Endometrium (tissue), 2 donors: Measurements from ENCODE around the gene TMEM135.

ENCODE experiments used
- FAIRE-seq: peaks from 2 replicates; lab custom pipeline; 2012; peaks lifted over from hg19 to GRCh38; lab: Jason Lieb, UNC
- donor health status: control.
- donor health status: control.

TMEM135 gene

DNA sequence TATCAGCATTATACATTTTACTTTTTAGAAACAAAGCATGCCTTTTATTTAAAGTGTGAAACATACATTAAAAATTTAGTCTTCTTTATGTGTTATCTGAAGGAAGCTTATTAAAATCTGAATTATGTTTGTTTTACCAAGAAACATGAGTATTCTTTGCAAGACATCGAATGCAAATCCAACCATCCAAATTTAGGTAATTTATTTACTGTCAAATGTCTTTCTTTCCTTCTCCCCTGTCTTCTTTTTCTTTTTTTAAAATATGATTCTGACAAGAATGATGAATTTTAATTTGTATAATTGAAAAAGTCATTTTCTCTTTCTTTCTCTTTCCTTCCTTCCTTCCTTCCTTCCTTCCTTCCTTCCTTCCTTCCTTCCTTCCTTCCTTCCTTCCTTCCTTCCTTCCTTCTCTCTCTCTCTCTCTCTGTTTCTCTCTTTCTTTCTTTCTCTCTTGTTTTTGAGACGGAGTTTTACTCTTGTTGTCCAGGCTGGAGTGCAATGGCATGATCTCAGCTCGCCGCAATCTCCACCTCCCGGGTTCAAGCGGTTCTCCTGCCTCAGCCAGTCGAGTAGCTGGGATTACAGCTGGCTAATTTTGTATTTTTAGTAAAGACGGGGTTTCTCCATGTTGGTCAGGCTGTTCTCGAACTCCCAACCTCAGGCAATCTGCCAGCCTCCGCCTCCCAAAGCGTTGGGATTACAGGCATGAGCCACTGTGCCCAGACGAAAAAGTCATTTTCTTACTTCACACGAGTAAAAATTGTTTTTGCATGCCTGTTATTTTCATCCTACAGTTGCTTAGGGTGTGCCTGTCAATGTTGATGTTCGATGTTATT is 157.5 kb downstream of the TMEM135 start:
- no peak for FAIRE-seq

DNA sequence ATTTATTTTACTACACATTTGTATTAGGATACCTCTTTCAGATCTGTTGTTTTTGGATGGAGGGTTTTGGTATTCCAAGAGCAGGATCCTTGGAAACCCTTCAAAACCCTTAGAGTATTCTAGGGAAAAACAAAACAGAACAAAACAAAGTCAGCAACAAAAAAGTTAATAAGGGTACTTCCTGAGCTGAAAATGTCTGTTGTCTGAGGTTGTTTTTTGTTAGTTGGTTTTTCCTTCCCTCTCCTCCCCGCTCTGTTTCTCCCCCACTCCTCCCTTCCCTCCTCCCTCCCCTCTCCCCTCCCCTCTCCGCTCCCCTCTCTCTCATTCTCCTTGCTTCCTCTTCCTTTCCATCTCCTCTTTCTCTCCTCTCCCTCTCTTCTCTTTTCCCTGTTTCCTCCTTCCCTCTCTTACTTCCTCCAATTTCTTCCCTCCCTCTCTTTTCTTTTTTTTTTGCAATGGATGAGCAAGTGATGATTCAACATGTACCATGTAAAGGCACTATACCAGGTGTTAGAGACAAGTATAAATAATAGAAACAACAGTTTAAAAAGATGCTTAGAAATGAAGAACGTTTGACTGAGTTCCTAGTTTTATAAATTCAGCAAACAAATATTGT is 160.6 kb downstream of the TMEM135 start:
- no peak for FAIRE-seq

DNA sequence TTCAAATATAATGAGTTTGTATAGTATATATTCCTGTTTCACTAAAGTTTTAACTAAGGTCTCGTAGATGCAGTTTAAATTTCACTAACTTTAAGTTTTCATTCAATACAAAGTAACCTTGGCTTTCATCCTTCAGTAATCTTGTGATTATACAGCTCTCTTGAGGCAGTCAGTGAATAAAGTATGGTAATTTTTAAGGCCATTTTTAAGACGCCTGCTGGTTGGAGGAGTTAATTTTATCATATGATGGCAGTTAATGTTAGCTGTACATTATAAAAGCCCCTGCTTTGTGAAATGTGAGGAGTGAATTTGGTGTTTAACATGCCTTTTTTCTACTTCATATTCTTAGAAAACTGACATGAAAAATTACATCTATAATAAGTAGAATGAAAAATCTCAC is 163.6 kb downstream of the TMEM135 start:
- no peak for FAIRE-seq

DNA sequence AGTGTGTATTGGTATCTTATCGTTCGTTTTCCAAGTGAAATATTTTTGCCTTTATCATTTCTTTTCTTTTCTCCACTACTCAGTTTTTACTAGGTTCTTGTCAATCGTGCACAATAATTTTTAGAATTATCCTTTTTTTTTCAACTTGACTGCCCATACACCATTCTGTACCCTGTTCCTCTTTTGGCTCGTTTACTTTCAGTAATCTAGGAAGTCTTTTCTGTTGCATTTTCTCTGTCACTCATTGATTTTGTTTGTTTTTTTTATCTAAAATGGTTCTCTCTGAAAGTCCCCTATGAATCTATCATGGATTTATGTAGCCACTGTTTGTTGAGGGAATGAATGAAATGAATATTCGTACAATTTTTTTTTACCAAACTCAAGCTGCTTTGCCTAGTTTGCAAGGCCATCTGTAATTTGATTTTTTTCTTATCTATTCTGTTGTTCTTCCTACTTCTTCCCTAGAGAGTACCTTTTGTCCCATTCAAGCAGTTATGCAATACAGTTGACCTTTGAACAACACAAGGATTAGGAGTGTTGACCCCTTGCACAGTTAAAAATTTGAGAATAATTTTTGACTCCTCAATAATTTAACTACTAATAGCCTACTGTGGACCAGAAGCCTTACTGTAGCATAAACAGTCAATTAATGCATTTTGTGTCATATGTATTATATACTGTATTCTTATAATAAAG is 166.3 kb downstream of the TMEM135 start:
- no peak for FAIRE-seq

DNA sequence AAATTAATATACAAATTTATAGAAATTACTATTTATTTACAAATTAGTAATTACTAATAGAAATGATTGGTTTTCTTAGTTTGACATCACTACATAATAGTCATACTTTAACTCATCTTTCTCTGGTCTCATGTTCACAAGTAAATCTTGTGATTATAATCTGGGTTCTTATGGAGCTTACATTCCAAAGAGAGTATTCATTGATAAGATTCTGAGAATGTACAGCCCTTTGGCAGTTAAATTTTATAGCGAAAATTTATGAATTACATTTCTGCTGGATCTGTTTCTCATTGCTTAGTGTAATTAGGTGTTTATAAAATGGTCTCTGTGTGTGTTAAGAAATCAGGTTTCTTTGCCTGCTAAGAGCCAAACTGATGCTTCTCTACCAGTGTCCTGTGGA is 175.2 kb downstream of the TMEM135 start:
- peak; percentile 39 for FAIRE-seq

DNA sequence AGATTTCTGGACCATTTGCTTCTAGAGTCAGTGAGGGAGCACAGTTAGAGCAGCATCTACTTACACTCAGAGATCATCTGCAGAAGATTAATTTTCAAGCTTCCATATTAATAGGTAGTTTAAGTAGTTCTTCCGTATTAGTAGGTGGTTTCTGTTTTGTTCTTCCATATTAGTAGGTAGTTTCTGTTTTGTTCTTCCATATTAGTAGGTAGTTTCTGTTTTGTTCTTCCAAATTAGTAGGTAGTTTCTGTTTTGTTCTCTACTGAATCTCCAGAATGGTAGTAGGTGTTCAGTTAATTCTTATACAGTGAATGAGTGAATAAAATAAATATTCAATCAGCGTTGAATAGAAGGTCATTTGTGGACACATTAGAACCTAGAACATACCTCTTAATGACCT is 175.7 kb downstream of the TMEM135 start:
- FAIRE-seq, result no peak

DNA sequence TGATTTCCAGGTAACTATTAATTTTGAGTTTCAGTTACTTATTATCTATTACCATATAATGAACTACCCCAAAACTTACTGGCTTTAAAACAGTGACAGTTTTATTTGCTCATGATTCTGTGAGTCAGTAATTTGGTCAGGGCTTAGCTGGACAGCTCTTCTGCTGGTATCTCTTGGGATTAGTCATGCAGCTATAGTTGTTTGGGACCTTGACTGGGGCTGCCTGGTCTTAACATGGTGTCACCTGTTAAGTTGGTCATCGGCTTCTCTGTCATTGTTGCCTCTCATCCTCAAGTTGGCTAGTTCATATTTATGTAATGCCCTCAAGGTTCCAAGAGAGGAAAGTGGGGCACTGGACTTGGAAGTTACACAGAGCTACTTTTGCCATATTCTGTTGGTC is 177.5 kb downstream of the TMEM135 start:
- FAIRE-seq, result no peak

DNA sequence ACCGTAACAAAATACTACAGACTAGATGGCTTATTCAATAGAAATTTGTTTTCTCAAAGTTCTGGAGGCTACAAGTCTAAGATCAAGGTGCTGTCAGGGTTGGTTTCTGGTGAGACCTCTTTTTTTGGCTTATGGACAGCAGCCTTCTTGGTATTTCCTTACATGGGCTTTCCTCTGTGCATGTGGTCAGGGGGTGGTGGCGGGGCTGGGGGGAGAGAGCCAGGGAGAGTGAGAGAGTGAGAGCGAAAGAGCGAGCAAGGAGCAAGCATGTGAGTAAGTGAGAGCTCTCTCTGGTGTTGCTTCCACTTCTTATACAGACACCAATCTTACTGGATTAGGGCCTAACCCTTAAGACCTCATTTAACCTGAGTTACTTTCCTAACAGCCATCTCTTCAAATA is 181.5 kb downstream of the TMEM135 start:
- FAIRE-seq, result no peak

DNA sequence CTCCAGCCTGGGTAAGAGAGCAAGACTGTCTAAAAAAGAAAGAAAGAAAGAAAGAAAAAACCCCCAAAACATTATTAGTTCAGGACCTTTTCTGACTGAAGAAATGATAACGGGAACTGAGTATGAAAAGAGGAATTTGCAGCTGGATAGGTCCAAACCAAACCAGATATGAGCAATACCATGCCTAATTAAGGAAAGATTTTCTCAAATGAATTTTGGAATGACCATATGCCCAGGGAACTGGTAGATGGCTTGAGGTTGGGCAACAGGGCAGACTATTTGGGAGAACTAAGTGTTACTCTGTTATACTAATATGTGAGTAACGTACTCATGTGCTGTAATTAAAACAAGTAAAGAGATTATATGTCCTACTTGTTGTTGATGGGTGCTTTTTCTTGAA is 186.1 kb downstream of the TMEM135 start:
- FAIRE-seq, result no peak

DNA sequence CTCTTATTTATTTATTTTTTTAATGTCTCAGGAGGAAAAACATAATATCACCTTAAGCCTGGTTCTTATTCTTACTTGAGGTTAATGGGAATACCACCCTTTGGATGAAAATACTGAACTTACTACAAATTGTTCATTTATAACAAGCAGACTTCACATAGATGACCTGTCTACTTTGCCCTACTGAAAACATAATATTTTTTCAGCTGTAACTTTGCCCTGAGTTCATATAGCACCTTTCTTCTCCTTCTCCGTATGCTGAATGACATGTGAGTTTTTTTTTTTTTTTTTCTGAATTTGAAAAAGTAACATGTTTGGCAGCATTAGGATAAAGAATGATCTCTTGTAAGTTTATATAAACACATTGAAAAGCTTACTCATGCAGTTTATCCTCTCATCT is 186.8 kb downstream of the TMEM135 start:
- no peak for FAIRE-seq

DNA sequence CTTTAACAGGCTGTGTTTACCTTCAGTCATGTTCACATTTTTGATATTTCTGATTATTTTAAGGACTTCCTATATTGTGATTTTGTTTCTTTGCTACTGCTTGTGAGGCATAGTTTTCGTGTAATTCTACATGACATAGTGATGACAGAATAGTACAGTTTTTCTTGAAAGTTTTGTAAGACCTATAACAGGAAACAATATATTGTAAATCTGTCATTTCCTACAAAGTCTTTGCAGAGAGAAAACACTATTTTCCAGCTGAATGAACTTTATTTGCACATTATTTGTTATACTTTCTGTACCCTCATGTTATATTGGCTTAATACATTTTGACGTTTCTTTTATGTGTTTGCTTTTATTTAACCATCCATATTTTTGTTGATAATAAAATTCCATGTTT is 191.1 kb downstream of the TMEM135 start:
- FAIRE-seq, result peak; percentile 70

DNA sequence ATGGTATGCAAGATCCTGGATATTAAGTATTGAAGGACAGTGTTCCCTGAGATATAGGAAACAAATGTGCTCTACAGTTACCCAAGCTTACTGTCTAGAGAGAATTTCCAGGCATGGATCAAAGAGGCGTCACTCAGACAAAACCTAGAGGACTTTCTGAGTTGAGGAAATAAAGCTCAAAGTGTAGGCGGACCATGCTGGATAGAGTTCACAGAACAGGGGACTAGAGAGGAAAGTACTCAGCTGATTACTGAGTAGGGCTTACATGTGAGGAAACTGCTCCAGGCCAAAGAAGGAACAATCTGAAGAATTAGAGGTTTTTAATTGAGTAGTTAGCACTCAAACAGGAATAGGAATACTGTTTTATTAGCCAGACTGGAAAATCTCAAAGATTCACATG is 193.3 kb downstream of the TMEM135 start:
- FAIRE-seq, result no peak

DNA sequence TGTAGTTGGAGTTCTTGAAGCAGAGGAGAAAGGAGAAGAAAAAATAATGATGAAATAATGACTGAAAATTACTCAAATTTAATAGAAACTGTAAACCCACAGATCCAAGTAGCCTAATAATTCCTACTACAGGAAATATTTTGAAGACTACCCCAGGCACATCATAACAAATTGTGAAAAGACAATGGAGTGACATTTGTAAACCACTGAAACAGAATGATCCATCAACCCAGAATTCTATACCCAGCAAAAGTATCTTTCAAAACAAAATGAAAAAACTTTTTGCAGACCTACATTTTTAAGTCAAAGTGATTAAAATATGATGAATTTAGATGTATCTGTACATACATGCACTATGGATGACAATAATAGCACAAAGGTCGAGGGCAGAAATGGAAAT is 194.6 kb downstream of the TMEM135 start:
- FAIRE-seq, result no peak

DNA sequence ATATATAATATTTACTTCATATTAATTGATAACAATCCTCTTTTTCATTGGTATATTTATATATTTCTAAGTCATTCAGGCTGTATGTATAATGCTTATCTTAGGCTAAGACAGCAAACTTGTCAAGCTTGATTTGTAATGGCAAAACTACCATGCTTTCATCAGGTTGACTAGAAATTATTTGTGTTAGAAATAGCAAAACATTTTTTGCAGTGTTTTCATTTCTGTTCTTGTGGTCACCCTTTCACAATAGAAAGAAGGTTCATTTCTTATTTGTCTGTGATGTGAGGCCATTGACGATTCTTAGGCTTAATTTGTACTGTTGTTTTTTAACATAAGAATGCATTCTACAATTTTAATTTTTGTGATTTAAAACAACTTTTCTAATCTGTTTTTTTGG is 197.6 kb downstream of the TMEM135 start:
- no peak for FAIRE-seq

DNA sequence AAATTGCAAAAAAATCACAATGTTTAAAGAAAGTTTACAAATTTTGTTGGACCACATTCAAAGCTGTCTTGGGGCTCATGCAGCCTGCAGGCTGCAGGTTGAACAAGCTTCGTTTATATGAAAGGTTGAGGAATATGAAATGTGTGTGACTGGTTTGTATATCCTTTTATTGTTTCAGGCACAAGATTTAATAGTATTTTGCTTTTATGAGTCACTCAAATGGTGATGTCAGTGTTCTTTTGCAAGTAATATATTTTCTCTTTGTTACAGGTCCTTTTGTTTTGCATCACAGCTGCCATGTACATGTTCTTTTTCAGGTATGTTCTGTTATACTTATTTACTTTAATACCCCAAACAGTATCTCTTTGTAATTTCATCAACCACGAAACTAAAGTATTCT is 198.6 kb downstream of the TMEM135 start:
- FAIRE-seq, result no peak

DNA sequence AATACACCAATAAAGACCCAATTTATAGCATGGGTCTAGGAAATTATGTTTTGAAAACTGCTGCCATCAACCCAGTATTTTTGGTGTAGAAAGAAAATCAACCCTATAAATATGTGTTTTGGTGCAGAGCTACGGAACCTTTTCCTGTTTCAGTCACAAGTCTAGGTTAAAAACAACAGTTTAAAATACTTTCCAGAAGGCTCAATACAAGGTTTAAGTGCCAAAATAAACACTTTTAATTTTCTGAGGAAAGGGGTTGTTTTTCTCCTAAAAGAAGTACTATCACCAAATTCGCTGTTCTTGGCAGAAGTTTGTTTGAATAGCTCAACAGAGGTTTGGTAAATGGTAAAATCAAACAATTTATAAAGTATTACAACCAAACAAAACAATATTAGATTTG is 201.3 kb downstream of the TMEM135 start:
- peak; percentile 65 for FAIRE-seq

DNA sequence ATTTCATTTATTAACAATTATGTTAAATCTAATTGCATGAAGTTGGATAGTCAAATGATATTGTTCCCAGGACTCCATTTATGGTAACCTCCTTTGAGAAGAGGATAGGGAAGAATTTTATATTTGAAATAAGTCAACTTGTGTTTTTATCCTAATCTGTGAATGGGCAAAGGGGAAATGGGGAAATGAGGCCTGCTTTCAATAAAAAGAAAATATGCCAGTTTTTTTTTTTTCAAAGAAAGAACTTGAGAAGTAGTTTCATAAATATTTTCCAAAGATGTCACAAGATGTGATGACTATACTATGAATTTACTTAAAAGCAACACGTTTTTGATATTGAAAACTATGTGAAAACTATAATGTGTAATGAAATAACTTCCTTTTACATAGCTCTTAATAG is 201.8 kb downstream of the TMEM135 start:
- FAIRE-seq, result no peak

DNA sequence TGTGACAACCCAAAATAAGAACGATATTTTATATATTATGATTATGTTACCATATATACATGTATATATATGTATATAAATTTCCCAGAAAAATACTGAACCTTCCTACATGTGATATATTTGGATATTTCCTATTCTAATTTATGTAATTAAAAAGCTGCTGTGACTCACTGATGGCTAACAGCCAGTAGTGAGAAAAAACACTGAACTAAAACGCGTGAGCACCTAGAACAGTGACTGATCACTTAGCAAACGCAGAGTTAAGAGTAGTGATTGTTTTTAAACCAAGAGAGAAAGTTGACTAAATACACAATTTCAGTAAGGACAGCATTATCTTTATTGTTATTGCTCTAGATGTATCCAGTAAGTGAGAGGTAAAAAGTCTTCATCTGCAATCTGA is 213.8 kb downstream of the TMEM135 start:
- FAIRE-seq, result no peak

DNA sequence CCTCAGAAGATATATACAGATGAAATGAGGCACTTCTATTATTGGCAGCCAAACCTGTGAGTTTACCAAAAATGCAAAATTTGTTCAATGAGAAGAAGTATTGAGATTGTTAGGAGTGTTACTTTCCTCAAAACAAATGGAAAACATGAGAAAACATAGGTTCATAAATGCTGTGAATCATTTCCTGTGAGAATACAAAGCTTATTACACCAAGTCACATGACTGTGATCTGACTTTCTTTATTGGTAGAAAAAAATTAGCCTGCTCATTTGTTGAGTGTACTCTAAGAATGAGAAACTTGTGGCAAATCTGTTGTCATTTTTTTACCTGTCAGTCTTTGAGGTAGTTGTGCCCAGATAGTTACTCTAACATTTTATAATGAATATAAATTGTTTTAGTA is 215.1 kb downstream of the TMEM135 start:
- no peak for FAIRE-seq

DNA sequence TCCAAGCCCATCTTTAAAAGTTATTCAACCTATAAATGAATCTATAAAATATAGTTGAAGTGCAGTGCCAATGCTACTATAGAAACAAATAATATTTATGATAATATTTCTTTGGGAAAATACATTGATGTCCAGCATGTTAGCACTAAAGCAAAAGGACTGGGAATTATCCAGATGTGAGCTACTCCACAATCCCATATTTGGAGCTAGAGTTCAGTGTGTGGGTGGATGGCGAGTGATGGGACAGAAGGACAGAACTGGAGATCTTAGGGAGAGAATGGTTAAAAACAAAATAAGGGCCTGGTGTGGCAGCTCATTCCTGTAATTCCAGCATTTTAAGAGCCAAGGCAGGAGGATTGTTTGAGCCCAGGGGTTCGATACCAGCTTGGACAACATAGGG is 216.8 kb downstream of the TMEM135 start:
- no peak for FAIRE-seq

DNA sequence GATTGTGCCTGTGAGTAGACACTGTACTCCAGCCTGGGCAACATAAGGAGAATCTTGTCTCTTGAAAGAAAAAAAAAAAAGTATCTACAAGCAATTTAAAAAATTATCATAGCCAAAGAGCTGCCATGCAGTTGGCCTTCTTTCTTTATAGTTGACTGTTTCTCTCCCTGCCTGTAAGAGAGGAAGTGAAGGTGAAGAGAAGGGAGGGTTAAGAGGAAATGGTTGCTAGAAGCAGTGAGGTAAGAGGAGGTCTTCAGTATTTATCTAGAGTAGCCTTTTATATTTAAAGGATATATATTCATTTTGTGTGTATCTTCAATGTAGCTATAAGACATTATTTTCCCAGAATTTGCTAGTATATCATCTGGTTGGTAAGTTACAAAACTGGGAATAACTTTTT is 217.9 kb downstream of the TMEM135 start:
- FAIRE-seq, result no peak

DNA sequence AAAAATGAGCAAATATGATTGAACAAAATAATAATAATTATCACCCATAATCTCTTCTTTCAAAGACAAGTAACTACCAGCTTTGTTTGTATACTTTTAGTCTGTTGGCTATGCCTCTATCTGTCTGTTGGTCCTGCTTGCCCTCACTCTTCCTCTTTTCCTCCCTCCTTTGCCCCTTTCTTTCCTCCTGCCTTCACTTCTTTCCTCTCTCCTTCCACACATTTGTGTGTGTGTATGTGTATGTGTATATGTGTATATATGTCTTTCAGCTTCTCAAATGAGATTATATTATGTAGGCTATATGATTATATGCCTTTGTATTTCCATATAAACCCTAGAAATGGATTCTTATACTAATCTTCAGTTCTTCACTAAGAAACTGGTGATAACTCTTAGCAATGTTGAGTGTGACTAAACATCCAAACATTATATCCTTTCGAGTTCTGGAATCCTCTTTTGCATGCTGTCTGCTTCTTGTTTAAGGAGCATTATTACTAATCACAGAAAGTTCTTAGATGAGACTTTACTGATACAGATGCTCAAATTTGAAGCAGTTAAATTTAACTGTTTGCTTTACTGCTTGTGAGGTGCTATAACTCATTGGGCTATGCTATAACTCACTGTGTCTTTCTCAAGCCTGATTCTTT is 219.1 kb downstream of the TMEM135 start:
- no peak for FAIRE-seq
